HEK293T (cell line): ENCODE data around the gene TAS2R31.
"Not testable (repeated sequence)": the region's sequence is repeated elsewhere in the genome, so short reads cannot be mapped to it uniquely, and the experiment has no call there.

Experiments
- SP1 ChIP-seq: fragments of 450-650 bp; IDR thresholded peaks from 2 replicates; pipeline ENCODE4 v1.6.1; 2017
- SUZ12 ChIP-seq: fragments of 450-650 bp; IDR thresholded peaks from 2 replicates; pipeline ENCODE4 v1.6.1; 2016; ENCODE audit warnings: mild to moderate bottlenecking
- ZNF384 ChIP-seq: fragments of 450-650 bp; IDR thresholded peaks from 2 replicates; pipeline ENCODE4 v1.6.1; 2016

- not testable (repeated sequence) for TF ChIP-seq SUZ12, SP1, ZNF384
Observed at GRCh38 chr12:11049806-11050531, 18.8 kb upstream of the TAS2R31 start.
